NCI-H1417 (cell line): ENCODE results near the gene CHRNA7.
"Not testable (repeated sequence)": the region's sequence is repeated elsewhere in the genome, so short reads cannot be mapped to it uniquely, and the experiment has no call there.

Source experiments
- DNase-seq, 3 experiments: peaks; one replicate each; lab custom pipeline; 2025; lab: John Stamatoyannopoulos, UW

CHRNA7 gene

DNA sequence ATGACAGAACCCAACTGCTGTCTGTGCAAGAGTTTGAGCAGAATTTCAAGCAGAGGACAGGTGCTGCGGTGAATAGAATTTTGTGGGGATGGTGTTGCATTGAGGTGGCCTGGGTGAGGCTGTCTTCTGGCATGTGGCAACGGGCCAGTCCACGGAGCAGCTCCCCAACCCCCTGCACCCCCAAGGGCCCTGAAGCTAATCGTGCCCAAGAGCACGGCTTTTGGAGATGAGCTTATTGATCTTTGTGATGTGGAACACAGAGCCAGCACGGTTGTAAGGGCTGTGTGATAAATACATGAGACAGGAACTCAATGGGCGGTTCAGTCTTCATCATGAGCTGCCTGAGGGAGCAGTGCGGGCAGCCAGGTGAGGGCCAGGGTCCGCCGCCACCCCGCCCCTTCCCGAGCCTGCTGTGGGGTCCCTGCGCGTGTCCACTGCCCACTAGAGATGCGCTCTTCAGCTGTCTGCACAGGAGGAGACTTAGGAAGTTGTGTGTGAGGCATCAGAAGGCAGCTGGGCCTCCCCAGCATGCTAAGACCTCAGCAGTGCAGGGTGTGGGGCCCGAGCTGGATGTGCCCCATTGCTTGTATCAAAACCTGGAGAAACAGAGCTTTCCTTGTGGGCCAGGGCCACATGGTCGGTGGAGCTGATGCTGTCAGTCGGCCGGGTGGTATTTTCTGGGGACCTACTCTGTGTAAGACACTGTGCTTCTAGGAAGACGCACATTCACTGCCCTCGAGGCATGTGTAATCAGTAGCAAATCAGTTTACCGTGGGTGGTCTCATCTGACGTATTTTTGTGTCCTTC, 90.5 kb downstream of the CHRNA7 start:
- DNase-seq = no peak

DNA sequence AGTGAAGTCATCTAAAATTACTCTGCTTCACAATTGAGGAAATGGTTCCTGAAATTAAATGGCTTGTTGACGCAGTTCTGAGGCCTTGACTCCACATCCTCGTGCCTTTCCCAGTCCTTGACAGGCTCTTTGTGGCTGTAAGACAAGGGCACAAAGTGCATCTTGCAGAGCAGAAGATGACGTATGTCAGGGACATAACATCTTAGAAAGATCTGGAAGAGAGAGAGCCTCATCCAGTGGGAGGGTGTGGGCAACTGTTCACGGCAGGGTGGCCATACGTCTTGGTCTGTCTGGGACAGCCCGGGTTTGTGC, 91.0 kb downstream of the CHRNA7 start:
- no peak for DNase-seq

DNA sequence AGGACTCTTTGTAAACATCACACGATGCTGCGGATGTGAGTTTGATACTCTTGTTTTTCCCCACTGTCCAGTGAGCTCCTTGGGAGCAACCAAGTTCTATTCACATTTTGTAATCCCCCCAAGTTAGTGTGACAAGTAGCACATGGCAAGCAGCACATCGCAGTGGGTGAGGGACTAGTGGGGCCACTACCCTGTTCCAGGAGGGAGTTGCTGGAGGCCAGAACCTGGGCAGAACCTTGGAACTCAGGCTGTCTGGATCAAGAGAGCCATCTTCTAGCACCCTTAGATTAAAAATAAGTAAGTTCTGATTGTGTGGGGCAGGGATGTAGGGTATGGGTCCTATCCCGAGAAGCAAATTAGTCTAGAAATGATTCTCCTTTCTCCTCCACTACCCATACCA, 91.7 kb downstream of the CHRNA7 start:
- DNase-seq = no peak

DNA sequence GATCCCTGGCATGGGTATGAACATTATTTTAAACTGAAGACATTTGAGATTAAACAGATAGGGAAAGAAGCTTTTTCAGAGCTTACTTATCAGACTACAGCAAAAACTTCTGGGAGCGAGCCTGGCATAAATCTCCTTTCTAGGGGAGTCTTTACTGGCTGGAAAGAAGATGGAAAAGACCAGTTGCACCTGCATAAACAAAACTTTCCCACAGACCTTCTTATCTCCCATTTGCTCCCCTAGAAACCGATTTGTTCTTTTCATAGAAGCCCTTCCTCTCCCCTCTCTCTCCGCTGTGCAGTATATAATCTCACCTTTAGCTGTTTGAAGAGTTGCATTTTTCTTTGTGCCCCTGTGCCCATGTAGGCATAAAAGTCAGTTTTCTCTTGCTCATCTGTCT, 93.2 kb downstream of the CHRNA7 start:
- no peak for DNase-seq

DNA sequence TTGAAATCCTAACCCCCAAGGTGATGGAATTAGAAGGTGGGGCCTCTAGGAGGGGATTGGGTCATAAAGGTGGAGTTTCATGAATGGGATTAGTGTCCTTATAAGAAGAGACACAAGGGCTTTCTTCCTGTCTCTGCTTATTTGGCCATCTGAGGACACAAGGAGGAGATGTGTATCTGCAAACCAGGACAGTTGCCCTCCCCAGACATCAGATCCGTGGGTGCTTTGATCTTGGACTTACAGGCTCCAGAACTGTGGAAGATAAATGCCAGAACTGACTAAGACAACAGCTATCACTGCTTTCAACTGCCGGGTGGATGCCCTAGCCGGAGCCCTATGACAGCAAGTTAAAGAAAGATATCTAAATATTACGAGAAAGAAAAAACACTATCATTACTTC, 94.4 kb downstream of the CHRNA7 start:
- DNase-seq = no peak

GRCh38 chr15:32125595-32125994, 95.3 kb downstream of the CHRNA7 start:
- no peak for DNase-seq

GRCh38 chr15:32129815-32130214, 99.5 kb downstream of the CHRNA7 start:
- no peak for DNase-seq

DNA sequence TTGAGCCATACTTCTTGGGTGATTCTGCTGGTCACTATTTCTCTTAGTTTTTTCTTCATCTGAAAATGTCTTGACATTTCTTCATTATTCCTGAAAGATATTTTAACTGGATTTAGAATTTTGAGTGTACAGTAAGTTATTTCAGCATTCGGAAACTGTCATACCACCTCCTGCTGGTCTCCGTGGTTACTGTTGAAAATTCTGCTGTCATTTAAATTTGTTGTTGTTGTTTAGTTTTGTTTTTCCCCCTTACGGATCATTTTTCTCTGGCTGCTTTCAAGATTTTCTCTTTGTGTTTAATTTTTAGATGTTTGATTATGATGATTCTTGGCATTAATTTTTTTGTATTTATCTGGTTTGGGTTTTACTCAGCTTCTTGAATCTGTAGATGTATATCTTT, 100.5 kb downstream of the CHRNA7 start:
- no peak for DNase-seq

DNA sequence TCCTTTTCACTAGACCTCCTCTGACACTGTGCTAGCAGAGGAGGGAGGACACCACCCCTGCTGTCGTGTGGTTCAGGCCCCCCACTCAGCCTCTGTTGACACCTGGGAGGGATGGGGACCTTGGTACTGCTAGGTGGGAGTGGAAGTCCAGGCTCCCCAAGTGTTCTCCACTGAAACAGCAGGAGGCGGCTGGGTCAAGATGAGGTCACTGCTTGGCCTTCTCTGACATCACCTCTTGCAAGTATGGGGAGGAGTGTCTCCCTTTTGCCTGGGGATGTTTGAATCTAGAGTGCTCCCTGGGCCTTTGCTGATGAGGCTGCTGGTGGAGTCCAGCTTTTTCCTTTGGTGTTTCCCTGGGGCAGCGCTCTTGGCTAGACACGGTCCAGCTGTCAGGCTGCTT, 101.5 kb downstream of the CHRNA7 start:
- DNase-seq = no peak

- DNase-seq = no peak
Observed at GRCh38 chr15:32132859-32133258, 102.5 kb downstream of the CHRNA7 start.

DNA sequence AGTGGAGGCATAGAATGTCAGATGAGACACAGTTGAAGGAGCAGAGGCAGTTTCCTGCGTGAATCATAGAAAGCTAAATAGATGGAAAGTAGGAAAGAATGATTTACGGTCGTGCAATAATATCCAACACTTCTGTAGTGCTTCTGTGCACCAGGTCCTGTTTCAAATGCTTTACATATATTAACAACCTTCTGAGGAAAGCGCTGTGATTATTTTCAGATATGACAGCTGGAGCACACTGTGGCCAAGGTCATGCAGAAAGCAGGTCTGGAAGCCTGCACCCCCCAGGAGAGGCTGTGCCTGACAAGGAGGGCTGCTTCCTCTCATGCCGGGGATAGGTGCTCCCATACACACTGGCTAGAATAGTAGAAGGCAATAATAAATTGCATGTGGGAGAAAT, 104.5 kb downstream of the CHRNA7 start:
- no peak for DNase-seq

GRCh38 chr15:32135335-32135734, 105.0 kb downstream of the CHRNA7 start:
- no peak for DNase-seq

DNA sequence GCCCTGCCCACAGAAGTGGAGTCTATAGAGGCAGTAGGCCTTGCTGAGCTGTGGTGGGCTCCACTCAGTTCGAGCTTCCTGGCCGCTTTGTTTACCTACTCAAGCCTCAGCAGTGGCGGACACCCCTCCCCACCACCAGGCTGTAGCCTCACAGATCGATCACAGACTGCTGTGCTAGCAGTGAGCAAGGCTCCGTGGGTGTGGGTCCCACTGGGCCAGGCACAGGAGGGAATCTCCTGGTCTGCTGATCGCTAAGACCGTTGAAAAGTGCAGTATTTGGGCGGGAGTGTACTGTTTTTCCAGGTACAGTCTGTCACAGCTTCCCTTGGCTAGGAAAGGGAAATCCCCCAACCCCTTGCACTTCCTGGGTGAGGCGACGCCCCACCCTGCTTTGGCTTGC, 115.2 kb downstream of the CHRNA7 start:
- DNase-seq = not testable (repeated sequence)

- no peak for DNase-seq
Observed at GRCh38 chr15:32148833-32149555, 118.7 kb downstream of the CHRNA7 start.

DNA sequence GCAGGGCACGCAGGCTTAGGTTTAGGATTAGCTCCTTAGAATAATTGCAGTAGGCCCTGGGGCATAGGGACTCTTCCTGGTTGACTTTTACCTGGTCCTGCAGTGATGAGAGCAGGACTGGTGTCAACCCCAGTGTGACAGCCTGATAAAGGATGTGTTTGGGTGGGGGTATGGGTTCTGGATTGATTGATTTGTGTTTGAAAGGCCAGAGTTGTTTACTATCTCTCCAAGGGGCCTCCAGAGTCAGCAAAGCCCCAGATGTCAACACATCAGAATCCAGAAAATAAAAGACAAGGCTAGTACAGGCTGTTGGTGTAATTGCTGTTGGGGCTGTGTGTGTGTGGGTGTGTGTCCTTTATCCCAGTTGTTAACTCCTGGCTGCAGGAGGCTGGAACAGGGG, 122.3 kb downstream of the CHRNA7 start:
- DNase-seq = peak in 1 of 3 experiments; percentile 10

- not testable (repeated sequence) for DNase-seq
Observed at GRCh38 chr15:32153868-32154623, 123.7 kb downstream of the CHRNA7 start.

- DNase-seq = not testable (repeated sequence)
Observed at GRCh38 chr15:32162143-32162542, 131.8 kb downstream of the CHRNA7 start.

GRCh38 chr15:32164065-32164464, 133.8 kb downstream of the CHRNA7 start:
- DNase-seq = not testable (repeated sequence)

GRCh38 chr15:32164747-32165146, 134.4 kb downstream of the CHRNA7 start:
- DNase-seq = not testable (repeated sequence)

- DNase-seq = not testable (repeated sequence)
Observed at GRCh38 chr15:32165775-32166174, 135.5 kb downstream of the CHRNA7 start.

- DNase-seq = not testable (repeated sequence)
Observed at GRCh38 chr15:32166270-32166669, 136.0 kb downstream of the CHRNA7 start.

DNA sequence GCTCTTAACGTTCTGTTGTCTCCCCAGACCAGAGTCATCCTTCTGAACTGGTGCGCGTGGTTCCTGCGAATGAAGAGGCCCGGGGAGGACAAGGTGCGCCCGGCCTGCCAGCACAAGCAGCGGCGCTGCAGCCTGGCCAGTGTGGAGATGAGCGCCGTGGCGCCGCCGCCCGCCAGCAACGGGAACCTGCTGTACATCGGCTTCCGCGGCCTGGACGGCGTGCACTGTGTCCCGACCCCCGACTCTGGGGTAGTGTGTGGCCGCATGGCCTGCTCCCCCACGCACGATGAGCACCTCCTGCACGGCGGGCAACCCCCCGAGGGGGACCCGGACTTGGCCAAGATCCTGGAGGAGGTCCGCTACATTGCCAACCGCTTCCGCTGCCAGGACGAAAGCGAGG, 137.6 kb downstream of the CHRNA7 start:
- not testable (repeated sequence) for DNase-seq

GRCh38 chr15:32180579-32180978, 150.3 kb downstream of the CHRNA7 start:
- not testable (repeated sequence) for DNase-seq
